HG03565 (cell line): Measurements from ENCODE around the gene ZNF287.

Experiments used
- ATAC-seq: cut with Tn5 transposase; IDR thresholded peaks from one replicate; pipeline ENCODE4 v1.9.1; 2021; ENCODE audit warnings: mild to moderate bottlenecking, moderate library complexity; ENCODE audit not compliant: unreplicated experiment

ZNF287 gene

GRCh38 chr17:16517477-16517876, 51.5 kb downstream of the ZNF287 start:
- ATAC-seq, result no peak

- no peak for ATAC-seq
Observed at GRCh38 chr17:16516594-16517051, 52.4 kb downstream of the ZNF287 start.

- ATAC-seq, result no peak
Observed at GRCh38 chr17:16515933-16516332, 53.1 kb downstream of the ZNF287 start.

GRCh38 chr17:16513873-16514272, 55.1 kb downstream of the ZNF287 start:
- no peak for ATAC-seq

GRCh38 chr17:16512011-16512410, 57.0 kb downstream of the ZNF287 start:
- no peak for ATAC-seq

GRCh38 chr17:16511593-16511992, 57.4 kb downstream of the ZNF287 start:
- ATAC-seq, result no peak

GRCh38 chr17:16507918-16508533, 61.0 kb downstream of the ZNF287 start:
- ATAC-seq, result no peak

GRCh38 chr17:16506188-16506587, 62.8 kb downstream of the ZNF287 start:
- no peak for ATAC-seq

GRCh38 chr17:16504984-16505383, 64.0 kb downstream of the ZNF287 start:
- no peak for ATAC-seq
